ENCODE data around the gene JUN.

The JUN gene

GRCh38 chr1:58765441-58765840, 18.4 kb downstream of the JUN start:
- Histone ChIP-seq H3F3A (ENCODE audit: insufficient read depth) (no peaks in the 10 kb centered on the region), H4K20me1 (ENCODE audit: low read depth, low read length) (no peaks in the 10 kb centered on the region), H3K27ac (ENCODE audit: low read depth, low read length) (no peak overlapping the region), H3K4me2 (ENCODE audit: low read depth, low read length, poor library complexity, severe bottlenecking) (no peak overlapping the region), H3K9me2 (replicated peaks; ENCODE audit: insufficient read depth, low read length) (no peaks in the 10 kb centered on the region), H3K27me3 (ENCODE audit: low read length) (no peaks in the 10 kb centered on the region), H3K9ac (ENCODE audit: low read length) (no peak overlapping the region), H3K79me2 (ENCODE audit: insufficient read depth, low read length) (no peaks in the 10 kb centered on the region), H3K4me3 (ENCODE audit: insufficient read depth, low read length, poor library complexity, severe bottlenecking) (no peak overlapping the region), H3K36me3 (ENCODE audit: low read length) (no peaks in the 10 kb centered on the region), H3K9me3 (ENCODE audit: insufficient read depth, low read length) (no peaks in the 10 kb centered on the region), H2AFZ (ENCODE audit: low read depth, low read length, severe bottlenecking) (no peak overlapping the region)
- TF ChIP-seq EZH2phosphoT487 (conservative IDR thresholded peaks at IDR 0.05; ENCODE audit: low read length): no peak
- no peak for TF ChIP-seq CTCF (IDR thresholded peaks at IDR 0.05; ENCODE audit: insufficient read depth, low read length, poor library complexity, severe bottlenecking)

DNA sequence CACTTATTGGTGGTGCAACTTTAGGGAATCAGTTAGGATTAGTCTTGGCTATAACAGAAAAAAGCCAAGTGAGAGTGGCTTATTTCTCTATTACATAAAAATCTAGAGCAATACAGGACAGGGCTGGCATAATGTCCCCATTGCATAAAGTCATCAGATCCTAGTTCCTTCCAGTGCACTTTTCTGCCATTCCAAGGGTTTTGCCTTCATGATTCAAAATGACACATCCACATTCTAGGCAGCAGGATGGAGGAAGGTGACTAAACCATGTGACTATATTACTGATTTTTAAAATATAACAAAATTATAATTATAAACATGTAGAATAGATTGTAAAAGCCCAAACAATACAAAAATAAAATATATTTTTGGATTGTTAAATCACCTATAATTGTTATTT, 18.8 kb downstream of the JUN start:
- TF ChIP-seq EZH2phosphoT487 (conservative IDR thresholded peaks at IDR 0.05; ENCODE audit: low read length) (no peak), CTCF (IDR thresholded peaks at IDR 0.05; ENCODE audit: insufficient read depth, low read length, poor library complexity, severe bottlenecking) (no peak)
- Histone ChIP-seq H3K9ac (ENCODE audit: low read length) (no peak overlapping the region), H3K36me3 (ENCODE audit: low read length) (no peaks in the 10 kb centered on the region), H3K4me2 (ENCODE audit: low read depth, low read length, poor library complexity, severe bottlenecking) (no peak overlapping the region), H3K9me3 (ENCODE audit: insufficient read depth, low read length) (no peaks in the 10 kb centered on the region), H3K27ac (ENCODE audit: low read depth, low read length) (no peak overlapping the region), H4K20me1 (ENCODE audit: low read depth, low read length) (no peaks in the 10 kb centered on the region), H3K27me3 (ENCODE audit: low read length) (no peaks in the 10 kb centered on the region), H2AFZ (ENCODE audit: low read depth, low read length, severe bottlenecking) (no peak overlapping the region), H3K4me3 (ENCODE audit: insufficient read depth, low read length, poor library complexity, severe bottlenecking) (no peak overlapping the region), H3K79me2 (ENCODE audit: insufficient read depth, low read length) (no peaks in the 10 kb centered on the region), H3F3A (ENCODE audit: insufficient read depth) (no peaks in the 10 kb centered on the region), H3K9me2 (replicated peaks; ENCODE audit: insufficient read depth, low read length) (no peaks in the 10 kb centered on the region)

GRCh38 chr1:58764294-58764978, 19.4 kb downstream of the JUN start:
- H3F3A ChIP-seq (ENCODE audit: insufficient read depth): no peaks in the 10 kb centered on the region
- no peaks in the 10 kb centered on the region for H4K20me1 ChIP-seq (ENCODE audit: low read depth, low read length)
- H3K4me3 ChIP-seq (ENCODE audit: insufficient read depth, low read length, poor library complexity, severe bottlenecking): no peak overlapping the region
- TF ChIP-seq CTCF (IDR thresholded peaks at IDR 0.05; ENCODE audit: insufficient read depth, low read length, poor library complexity, severe bottlenecking): no peak
- TF ChIP-seq EZH2phosphoT487 (conservative IDR thresholded peaks at IDR 0.05; ENCODE audit: low read length): no peak
- H3K79me2 ChIP-seq (ENCODE audit: insufficient read depth, low read length): no peaks in the 10 kb centered on the region
- H3K9ac ChIP-seq (ENCODE audit: low read length): no peak overlapping the region
- no peaks in the 10 kb centered on the region for H3K9me2 ChIP-seq (replicated peaks; ENCODE audit: insufficient read depth, low read length)
- H2AFZ ChIP-seq (ENCODE audit: low read depth, low read length, severe bottlenecking): no peak overlapping the region
- no peaks in the 10 kb centered on the region for H3K36me3 ChIP-seq (ENCODE audit: low read length)
- no peak overlapping the region for H3K4me2 ChIP-seq (ENCODE audit: low read depth, low read length, poor library complexity, severe bottlenecking)
- no peaks in the 10 kb centered on the region for H3K27me3 ChIP-seq (ENCODE audit: low read length)
- H3K27ac ChIP-seq (ENCODE audit: low read depth, low read length): no peak overlapping the region
- H3K9me3 ChIP-seq (ENCODE audit: insufficient read depth, low read length): no peaks in the 10 kb centered on the region

Measured in SU-DHL-6 (cell line).